Panc1 (cell line): Measurements from ENCODE around the gene NTRK3. TPM values are rescaled to one million over a fixed set of nuclear protein-coding genes. Genes with fewer than 3 reads are reported as not detected.

Experiments used
- ATAC-seq: fragments of 200-7000 bp; cut with Tn5 transposase; 2 replicates; pipeline ENCODE4 v1.9.1; 2020; ENCODE audit warnings: mild to moderate bottlenecking, moderate library complexity
- BruUV-seq: library from RNA; stranded (reverse); fragments of 400-500 nt; replicated peaks from 2 replicates; lab custom pipeline; 2021; lab: Mats Ljungman, UMichigan
- CTCF ChIA-PET: fragments of 300-600 bp; sonication (Branson Sonifier 250); formaldehyde crosslinking; loops from one replicate; lab custom pipeline; 2022; ENCODE audit warnings: antibody characterized with exemption; lab: Charles Lee
- POLR2A ChIA-PET: fragments of 300-600 bp; sonication (Branson Sonifier 250); formaldehyde crosslinking; loops from one replicate; lab custom pipeline; 2022; ENCODE audit warnings: antibody characterized with exemption; lab: Charles Lee
- DNase-seq: peaks from one replicate; pipeline ENCODE4 v3.0.0-alpha.2; 2010; ENCODE audit warnings: low read depth, low spot score
- H3K27ac ChIP-seq: 2 replicates; pipeline ENCODE4 v1.5.1; 2011; ENCODE audit warnings: mild to moderate bottlenecking, low read length, inconsistent platforms
- H3K27me3 ChIP-seq: fragments of 200-500 bp; sonication (Bioruptor generic); 2 replicates; pipeline ENCODE4 v1.6.0; 2014; ENCODE audit warnings: low read length, inconsistent platforms; ENCODE audit not compliant: control insufficient read depth, insufficient read depth
- H3K36me3 ChIP-seq: fragments of 200-500 bp; sonication (Bioruptor generic); 2 replicates; pipeline ENCODE4 v1.5.1; 2014; ENCODE audit warnings: inconsistent platforms, mild to moderate bottlenecking, low read length, moderate library complexity; ENCODE audit not compliant: control insufficient read depth, insufficient read depth
- H3K4me1 ChIP-seq: 2 replicates; pipeline ENCODE4 v1.5.1; 2011; ENCODE audit warnings: inconsistent platforms, mild to moderate bottlenecking, low read length, moderate library complexity; ENCODE audit not compliant: control insufficient read depth, insufficient read depth
- H3K4me3 ChIP-seq, 2 experiments: 2 replicates each; pipeline ENCODE4 v1.5.1; 2011 to 2012; ENCODE audit warnings: low read depth in 2 of 2, low read length in 2 of 2, mild to moderate bottlenecking in 2 of 2, inconsistent platforms in 1 of 2, moderate library complexity in 1 of 2
- H3K9me3 ChIP-seq: fragments of 200-500 bp; sonication (Bioruptor generic); 2 replicates; pipeline ENCODE4 v1.5.1; 2014; ENCODE audit warnings: low read depth, mild to moderate bottlenecking, inconsistent platforms, low read length, moderate library complexity; ENCODE audit not compliant: control insufficient read depth, insufficient read depth
- POLR2AphosphoS5 ChIP-seq: IDR thresholded peaks from 2 replicates; pipeline ENCODE4 v1.6.1; 2012; ENCODE audit warnings: mild to moderate bottlenecking, low read depth, low read length, moderate library complexity
- REST ChIP-seq, 2 experiments: IDR thresholded peaks; 2 replicates each; pipeline ENCODE4 v1.6.1; 2011 to 2012; ENCODE audit warnings: low read depth in 2 of 2, control low read depth in 1 of 2, low read length in 1 of 2, mild to moderate bottlenecking in 1 of 2, moderate library complexity in 1 of 2; ENCODE audit not compliant: insufficient read depth in 1 of 2
- SIN3A ChIP-seq: IDR thresholded peaks from 2 replicates; pipeline ENCODE4 v1.6.1; 2012; ENCODE audit warnings: low read depth, mild to moderate bottlenecking, low read length, moderate library complexity, borderline replicate concordance; ENCODE audit not compliant: insufficient read depth
- TCF7L2 ChIP-seq: IDR thresholded peaks from 2 replicates; pipeline ENCODE4 v1.6.1; 2011; ENCODE audit warnings: mild to moderate bottlenecking, low read depth, low read length, inconsistent platforms
- in situ Hi-C: cut with HindIII; loops from 2 replicates; pipeline ENCODE4 v1.10.0; 2016; ENCODE audit warnings: low sequenced_read_pairs, low pct_unique_long_range_greater_than_20kb
- intact Hi-C: fragments of 100-400 bp; cut with micrococcal nuclease; formaldehyde crosslinking; loops from one replicate; pipeline ENCODE4 v1.10.0; 2022; ENCODE audit not compliant: unreplicated experiment
- total RNA-seq: library from RNA; stranded (reverse); gene quantifications from one replicate; pipeline ENCODE4 v1.2.1, GENCODE V29; 2021; ENCODE audit not compliant: unreplicated experiment
- TF ChIP-seq, protein P1 (sequence below): fragments of 450-650 bp; IDR thresholded peaks from 2 replicates; pipeline ENCODE4 v1.5.1; 2017; ENCODE audit warnings: mild to moderate bottlenecking

The NTRK3 gene
- total RNA-seq, 1 experiment from 2014 or later: not detected

DNA sequence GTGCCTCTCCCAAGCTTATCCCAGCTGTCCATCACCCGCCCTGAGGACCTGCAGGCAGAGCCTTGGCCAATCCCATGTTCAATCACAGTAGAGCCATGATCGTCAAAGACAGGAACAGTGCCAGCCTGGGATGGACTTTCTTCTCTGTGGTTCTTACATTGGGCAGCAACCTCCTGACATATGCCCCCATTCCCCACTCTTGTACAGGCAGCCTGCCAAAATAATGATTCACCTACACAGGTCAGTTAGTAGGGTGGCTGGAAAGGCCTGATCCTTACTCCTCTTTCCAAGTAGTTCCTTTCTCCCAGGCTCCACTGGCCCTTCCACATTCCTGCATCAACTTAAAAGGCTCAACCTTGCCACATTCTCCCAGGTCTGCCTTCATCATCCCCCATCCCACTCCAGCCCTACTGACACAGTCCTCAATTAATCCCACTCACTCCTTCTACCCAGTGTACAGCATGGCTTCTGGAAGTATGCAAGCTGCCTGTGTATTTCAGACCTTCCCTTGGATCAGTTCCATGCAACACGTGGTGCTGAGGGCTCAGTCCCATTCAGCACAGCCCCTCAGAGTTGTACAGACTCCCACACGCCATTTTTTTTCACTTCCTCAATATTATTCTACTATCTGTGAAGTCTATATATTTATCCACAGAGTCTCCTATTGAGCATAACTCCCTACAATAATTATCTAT lies 189.8 kb downstream of the NTRK3 start:
- ATAC-seq (no peak), DNase-seq (no peak)
- no peaks in the 10 kb centered on the region for H3K36me3 ChIP-seq
- no peaks in the 10 kb centered on the region; the same call in 1 of the 2 replicates for H3K27me3 ChIP-seq
- BruUV-seq: no TSS peak
- intact Hi-C loops (no loop called here), in situ Hi-C loops (no loop called here)
- TF ChIP-seq POLR2AphosphoS5: no peak
- no peak for TF ChIP-seq SIN3A
- TF ChIP-seq, protein P1, sequence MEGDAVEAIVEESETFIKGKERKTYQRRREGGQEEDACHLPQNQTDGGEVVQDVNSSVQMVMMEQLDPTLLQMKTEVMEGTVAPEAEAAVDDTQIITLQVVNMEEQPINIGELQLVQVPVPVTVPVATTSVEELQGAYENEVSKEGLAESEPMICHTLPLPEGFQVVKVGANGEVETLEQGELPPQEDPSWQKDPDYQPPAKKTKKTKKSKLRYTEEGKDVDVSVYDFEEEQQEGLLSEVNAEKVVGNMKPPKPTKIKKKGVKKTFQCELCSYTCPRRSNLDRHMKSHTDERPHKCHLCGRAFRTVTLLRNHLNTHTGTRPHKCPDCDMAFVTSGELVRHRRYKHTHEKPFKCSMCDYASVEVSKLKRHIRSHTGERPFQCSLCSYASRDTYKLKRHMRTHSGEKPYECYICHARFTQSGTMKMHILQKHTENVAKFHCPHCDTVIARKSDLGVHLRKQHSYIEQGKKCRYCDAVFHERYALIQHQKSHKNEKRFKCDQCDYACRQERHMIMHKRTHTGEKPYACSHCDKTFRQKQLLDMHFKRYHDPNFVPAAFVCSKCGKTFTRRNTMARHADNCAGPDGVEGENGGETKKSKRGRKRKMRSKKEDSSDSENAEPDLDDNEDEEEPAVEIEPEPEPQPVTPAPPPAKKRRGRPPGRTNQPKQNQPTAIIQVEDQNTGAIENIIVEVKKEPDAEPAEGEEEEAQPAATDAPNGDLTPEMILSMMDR: no peak
- no peak for TF ChIP-seq REST (IDR thresholded peaks at IDR 0.05; ENCODE audit: insufficient read depth in 1 of 2, low read depth in 2 of 2, low read length in 1 of 2)
- no peak for TF ChIP-seq TCF7L2
- no peaks in the 10 kb centered on the region for H3K9me3 ChIP-seq
- H3K4me3 ChIP-seq: no peak overlapping the region
- H3K27ac ChIP-seq: no peak overlapping the region
- CTCF ChIA-PET: no interaction called here
- no peaks in the 10 kb centered on the region for H3K4me1 ChIP-seq
- POLR2A ChIA-PET: no interaction called here

GRCh38 chr15:88061452-88061851 lies 195.1 kb downstream of the NTRK3 start:
- intact Hi-C loops: no loop called here

More at GRCh38 chr15:88061452-88061851, 195.1 kb downstream of the NTRK3 start:
- Histone ChIP-seq H3K36me3 (no peaks in the 10 kb centered on the region), H3K27me3 (no peaks in the 10 kb centered on the region), H3K4me1 (no peaks in the 10 kb centered on the region), H3K4me3 (no peak overlapping the region), H3K9me3 (no peaks in the 10 kb centered on the region), H3K27ac (no peak overlapping the region)
- BruUV-seq: no TSS peak
- in situ Hi-C loops: no loop called here
- CTCF ChIA-PET: interaction anchor here (0.7 kb wide), 1 partner anchor 895 kb away, joined by 3 read pairs; no protein-coding TSS in a partner anchor
- no peak for DNase-seq
- ATAC-seq: no peak
- TF ChIP-seq SIN3A: no peak
- TF ChIP-seq TCF7L2: no peak
- TF ChIP-seq POLR2AphosphoS5: no peak
- TF ChIP-seq REST (IDR thresholded peaks at IDR 0.05; ENCODE audit: insufficient read depth in 1 of 2, low read depth in 2 of 2, low read length in 1 of 2): no peak
- TF ChIP-seq, protein P1: no peak
- POLR2A ChIA-PET: no interaction called here
